Measurements from ENCODE around the gene COL4A2. TPM values are rescaled to one million over a fixed set of nuclear protein-coding genes. Genes with fewer than 3 reads are reported as not detected.

Gene COL4A2
- total RNA-seq, 2 experiments from 2014 or later = not detected

DNA sequence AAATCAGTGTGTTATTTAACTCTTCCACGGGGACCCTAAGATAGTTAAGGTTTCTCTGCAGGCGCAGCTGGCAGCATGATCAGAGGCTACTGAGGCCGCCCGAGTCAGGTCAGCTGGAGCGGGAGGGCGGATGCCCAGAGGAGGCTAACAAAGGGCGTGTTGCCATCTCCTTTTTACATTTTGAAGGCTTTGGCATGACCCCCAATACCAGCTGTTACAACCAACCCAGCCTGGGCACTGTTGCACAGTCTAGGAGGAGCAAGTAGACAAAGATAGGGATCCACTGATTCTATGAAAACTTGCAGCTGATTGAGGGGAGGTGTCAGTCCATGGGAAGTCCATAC, 15.7 kb downstream of the COL4A2 start:
- DNase-seq (no peak), ATAC-seq (no peak)
- Mint-ChIP-seq H3K36me3 (ENCODE audit: low read depth) (no peaks in the 10 kb centered on the region), H3K4me3 (no peak overlapping the region), H3K9me3 (no peaks in the 10 kb centered on the region), H3K27me3 (peaks cover 34% of the 10 kb centered on the region), H3K27ac (no peak overlapping the region), H3K4me1 (ENCODE audit: low read depth) (peaks cover 4% of the 10 kb centered on the region)
- ChIA-PET POLR2A (no interaction called here), CTCF (no interaction called here)
- TF ChIP-seq, protein P1, sequence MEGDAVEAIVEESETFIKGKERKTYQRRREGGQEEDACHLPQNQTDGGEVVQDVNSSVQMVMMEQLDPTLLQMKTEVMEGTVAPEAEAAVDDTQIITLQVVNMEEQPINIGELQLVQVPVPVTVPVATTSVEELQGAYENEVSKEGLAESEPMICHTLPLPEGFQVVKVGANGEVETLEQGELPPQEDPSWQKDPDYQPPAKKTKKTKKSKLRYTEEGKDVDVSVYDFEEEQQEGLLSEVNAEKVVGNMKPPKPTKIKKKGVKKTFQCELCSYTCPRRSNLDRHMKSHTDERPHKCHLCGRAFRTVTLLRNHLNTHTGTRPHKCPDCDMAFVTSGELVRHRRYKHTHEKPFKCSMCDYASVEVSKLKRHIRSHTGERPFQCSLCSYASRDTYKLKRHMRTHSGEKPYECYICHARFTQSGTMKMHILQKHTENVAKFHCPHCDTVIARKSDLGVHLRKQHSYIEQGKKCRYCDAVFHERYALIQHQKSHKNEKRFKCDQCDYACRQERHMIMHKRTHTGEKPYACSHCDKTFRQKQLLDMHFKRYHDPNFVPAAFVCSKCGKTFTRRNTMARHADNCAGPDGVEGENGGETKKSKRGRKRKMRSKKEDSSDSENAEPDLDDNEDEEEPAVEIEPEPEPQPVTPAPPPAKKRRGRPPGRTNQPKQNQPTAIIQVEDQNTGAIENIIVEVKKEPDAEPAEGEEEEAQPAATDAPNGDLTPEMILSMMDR (IDR thresholded peaks at IDR 0.05) = no peak
- intact Hi-C loops (cut with micrococcal nuclease) = no loop called here

GRCh38 chr13:110323172-110323891, 16.2 kb downstream of the COL4A2 start:
- no peak for ATAC-seq
- no peak overlapping the region for H3K27ac Mint-ChIP-seq
- POLR2A ChIA-PET = no interaction called here
- no peaks in the 10 kb centered on the region for H3K9me3 Mint-ChIP-seq
- no peaks in the 10 kb centered on the region for H3K36me3 Mint-ChIP-seq (ENCODE audit: low read depth)
- TF ChIP-seq, protein P1 (IDR thresholded peaks at IDR 0.05) = no peak
- intact Hi-C loops (cut with micrococcal nuclease) = no loop called here
- no peak for DNase-seq
- CTCF ChIA-PET = no interaction called here
- peaks cover 32% of the 10 kb centered on the region for H3K27me3 Mint-ChIP-seq
- no peak overlapping the region for H3K4me3 Mint-ChIP-seq
- peaks cover 4% of the 10 kb centered on the region for H3K4me1 Mint-ChIP-seq (ENCODE audit: low read depth)

GRCh38 chr13:110324026-110324749, 17.1 kb downstream of the COL4A2 start:
- peaks cover 34% of the 10 kb centered on the region for H3K27me3 Mint-ChIP-seq
- no peak for ATAC-seq
- no peaks in the 10 kb centered on the region for H3K9me3 Mint-ChIP-seq
- H3K4me1 Mint-ChIP-seq (ENCODE audit: low read depth) = peaks cover 4% of the 10 kb centered on the region
- H3K36me3 Mint-ChIP-seq (ENCODE audit: low read depth) = no peaks in the 10 kb centered on the region
- CTCF ChIA-PET = no interaction called here
- POLR2A ChIA-PET = interaction anchor here (0.6 to 1.1 kb wide), 2 partner anchors 30 to 59 kb away, joined by 3 to 4 read pairs; no protein-coding TSS in a partner anchor
- DNase-seq = no peak
- H3K27ac Mint-ChIP-seq = no peak overlapping the region
- TF ChIP-seq, protein P1 (IDR thresholded peaks at IDR 0.05) = no peak
- intact Hi-C loops (cut with micrococcal nuclease) = no loop called here
- H3K4me3 Mint-ChIP-seq = no peak overlapping the region

DNA sequence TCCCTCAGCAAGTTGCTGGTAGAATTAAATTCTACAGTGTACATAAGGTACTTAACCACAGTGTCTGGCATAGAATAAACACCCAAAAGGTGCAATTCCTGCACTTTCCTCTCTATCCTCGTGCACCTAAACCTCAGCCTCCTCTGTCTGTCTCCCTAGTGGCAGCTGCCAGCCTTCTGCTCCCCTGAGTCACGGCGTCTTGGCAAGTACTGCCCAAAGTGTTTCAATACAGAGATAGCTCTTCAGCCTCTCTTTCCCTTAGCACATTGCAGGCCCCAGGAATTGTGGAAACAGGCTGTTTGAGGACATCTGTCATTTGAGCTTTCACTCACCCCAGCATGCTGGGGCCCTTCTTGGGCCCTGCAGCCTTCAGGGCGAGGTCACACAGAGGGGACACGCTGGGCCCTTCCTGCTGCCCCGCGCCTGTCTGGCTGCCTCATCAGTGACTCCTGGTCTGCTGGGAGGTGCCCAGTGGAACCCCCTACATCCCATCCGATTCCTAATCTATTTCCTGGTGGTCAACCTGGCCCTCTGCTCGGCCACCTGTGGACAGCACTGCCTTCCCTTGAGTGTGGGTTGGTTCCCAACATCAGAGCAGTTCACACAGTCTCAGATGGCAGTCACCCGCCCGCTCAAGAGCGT, 19.3 kb downstream of the COL4A2 start:
- ChIA-PET CTCF (no interaction called here), POLR2A (no interaction called here)
- H3K27me3 Mint-ChIP-seq = peaks cover 27% of the 10 kb centered on the region
- DNase-seq = no peak
- TF ChIP-seq, protein P1 (IDR thresholded peaks at IDR 0.05) = no peak
- no peaks in the 10 kb centered on the region for H3K36me3 Mint-ChIP-seq (ENCODE audit: low read depth)
- H3K27ac Mint-ChIP-seq = no peak overlapping the region
- H3K4me1 Mint-ChIP-seq (ENCODE audit: low read depth) = no peaks in the 10 kb centered on the region
- no peak overlapping the region for H3K4me3 Mint-ChIP-seq
- H3K9me3 Mint-ChIP-seq = no peaks in the 10 kb centered on the region
- intact Hi-C loops (cut with micrococcal nuclease) = no loop called here
- ATAC-seq = no peak
